GM19438 (cell line): ENCODE results near the gene NEGR1.
A peak's percentile ranks its signal among the peaks of the same experiment; 100 is the strongest.

Experiments used
- ATAC-seq: cut with Tn5 transposase; IDR thresholded peaks from one replicate; pipeline ENCODE4 v1.9.1; 2021; ENCODE audit warnings: low read depth; ENCODE audit not compliant: unreplicated experiment

Gene NEGR1

GRCh38 chr1:71796006-71796405 is 486.3 kb downstream of the NEGR1 start:
- no peak for ATAC-seq

DNA sequence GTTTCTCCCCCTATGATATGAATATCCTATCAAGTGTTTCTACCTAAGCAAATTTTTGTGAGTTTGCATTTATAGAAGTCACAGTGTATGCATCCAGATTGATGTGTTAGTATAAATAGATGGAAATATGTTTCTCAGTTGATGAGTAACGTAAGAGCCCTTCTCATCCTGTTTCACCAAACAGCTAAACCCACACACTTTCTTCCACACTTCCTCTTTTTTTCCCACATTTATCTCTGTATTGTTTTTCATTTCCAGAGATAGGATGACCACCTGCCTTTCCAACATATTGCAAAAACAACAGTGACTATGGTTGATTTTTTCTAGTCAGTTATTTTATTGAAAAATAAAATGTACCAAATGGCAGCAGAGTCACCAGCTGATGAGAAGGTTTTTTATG is 490.1 kb downstream of the NEGR1 start:
- no peak for ATAC-seq

GRCh38 chr1:71788113-71788512 is 494.2 kb downstream of the NEGR1 start:
- no peak for ATAC-seq

DNA sequence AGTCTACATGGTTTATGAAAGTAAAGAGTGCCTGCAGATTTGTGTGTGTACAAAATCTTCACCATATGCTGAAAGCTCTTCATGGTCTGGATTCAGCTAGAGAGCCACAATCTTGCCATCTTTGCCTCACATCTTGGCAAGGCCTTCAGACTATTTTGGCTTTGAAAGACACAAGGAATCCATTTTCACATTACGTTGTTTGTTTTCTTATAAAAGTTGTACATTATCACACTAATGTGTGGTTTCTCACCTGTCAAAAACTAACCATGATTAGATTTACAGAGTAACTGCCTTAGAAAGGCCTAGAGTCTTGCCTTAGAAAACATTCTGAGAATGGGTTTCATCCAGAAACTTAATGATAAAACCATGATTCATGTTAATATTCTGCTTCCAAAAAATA is 494.6 kb downstream of the NEGR1 start:
- no peak for ATAC-seq

GRCh38 chr1:71786218-71786617 is 496.1 kb downstream of the NEGR1 start:
- ATAC-seq = no peak

- ATAC-seq = no peak
These were observed 496.9 kb downstream of the NEGR1 start for GRCh38 chr1:71785450-71785849.

DNA sequence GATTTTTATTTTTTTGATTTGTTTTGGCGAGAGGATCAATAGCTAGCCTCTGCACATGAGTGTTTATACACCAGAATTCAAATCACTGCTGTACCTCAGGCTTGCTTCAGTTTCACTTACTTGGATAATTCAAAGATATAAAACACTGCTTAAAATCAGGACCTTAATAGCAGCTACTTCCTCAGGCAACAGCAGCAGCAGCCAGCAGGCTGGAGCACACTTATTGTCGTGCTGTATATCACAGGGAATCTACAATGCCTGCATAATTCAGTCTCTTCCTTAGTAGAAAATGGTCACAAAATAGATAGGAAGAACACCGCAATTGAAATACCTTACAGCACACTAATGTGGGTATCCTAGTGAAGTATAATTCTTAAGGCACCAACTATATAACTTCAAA is 497.3 kb downstream of the NEGR1 start:
- ATAC-seq = no peak

DNA sequence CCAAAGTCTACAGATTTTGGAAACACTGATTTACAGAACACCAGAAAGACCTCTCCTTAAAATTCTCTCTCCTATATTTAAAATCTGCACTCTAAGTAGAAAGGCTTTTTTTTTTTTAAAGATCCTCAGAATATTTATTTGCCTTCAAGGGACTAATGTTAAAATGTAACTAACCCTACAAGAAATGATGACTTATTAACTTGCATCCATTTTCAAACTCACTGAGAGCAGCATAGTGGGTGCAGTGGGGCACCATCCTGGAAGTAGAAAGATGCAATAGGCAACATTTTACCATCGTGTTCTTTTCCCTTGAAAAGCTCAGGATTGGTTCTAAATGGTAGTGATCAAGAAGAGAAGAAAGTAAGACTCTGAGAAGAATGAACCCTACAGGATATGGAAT is 498.1 kb downstream of the NEGR1 start:
- ATAC-seq = no peak

DNA sequence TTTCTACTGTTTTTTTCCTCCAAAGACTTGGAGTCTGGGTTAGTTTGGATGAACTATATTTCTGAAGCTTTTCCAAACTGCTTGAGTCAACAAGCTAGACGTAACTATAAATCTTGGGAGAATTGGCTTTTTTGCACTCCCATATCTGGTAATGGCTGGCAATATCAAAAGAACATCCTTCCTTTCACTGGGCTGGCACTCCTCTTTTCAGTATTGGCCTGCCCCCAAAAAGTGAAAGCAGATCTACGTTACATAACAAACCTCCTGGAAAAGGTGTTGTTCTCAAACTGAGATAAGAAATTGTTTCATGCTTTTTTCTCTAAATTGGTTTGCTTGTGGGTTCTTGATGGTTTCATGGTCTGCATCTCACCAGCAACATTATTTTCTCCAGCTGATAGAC is 499.3 kb downstream of the NEGR1 start:
- ATAC-seq = no peak

DNA sequence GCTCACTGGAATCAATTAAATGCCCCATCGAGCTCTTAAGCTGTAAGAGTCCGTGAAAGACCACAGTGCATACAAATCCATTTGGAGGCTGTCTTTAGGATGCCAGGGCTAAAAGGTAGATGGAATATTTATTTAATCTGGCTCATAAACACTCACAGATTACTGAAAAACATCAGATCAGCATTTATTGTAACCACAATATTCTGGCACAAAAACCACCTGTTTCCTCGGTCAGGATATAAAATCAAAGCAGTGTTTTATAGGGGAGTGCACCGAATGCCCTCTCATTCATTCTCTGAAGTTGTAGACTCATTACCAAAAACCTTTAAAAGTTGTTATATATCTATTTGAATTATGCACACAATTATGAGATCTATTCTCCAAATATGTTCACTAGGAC is 500.9 kb downstream of the NEGR1 start:
- no peak for ATAC-seq

- ATAC-seq = peak; percentile 40
These were observed 501.7 kb downstream of the NEGR1 start for GRCh38 chr1:71780681-71781080.

DNA sequence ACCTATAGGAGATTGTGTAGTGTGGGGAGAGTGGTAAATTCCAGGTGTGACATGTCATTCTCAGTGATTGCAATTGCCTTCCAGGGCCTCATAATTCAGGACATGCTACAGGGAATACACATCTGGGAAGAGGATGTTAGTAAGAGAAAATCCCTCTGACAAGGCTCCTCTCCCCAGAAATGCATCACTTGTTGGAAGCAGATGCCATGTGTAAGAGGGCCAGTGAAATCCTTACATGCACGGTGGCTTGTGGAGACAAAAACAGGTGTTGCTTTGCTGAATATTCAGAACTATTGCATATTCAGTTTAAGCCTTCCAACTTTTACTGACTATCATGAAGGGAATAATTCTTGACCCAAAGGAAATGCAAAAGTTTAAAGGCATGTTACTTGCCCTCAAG is 503.4 kb downstream of the NEGR1 start:
- ATAC-seq = no peak

DNA sequence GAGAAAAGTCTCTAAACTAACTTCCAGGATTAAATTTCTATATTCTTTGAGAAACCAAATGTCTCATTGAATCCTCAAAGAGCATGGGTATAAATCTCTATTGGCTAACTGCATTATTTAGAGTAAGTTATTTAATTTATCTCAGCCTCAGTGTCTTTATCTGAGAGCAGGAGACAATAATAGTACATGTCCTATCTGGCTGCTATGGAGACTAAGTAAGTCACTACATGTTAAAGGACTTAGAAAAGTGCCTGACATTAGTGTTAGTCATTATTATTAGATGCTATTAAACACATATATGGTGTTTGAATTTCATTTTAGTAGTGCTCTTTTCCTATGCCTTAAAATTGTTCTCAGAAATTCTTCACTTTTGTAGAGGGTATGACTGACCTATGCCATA is 505.2 kb downstream of the NEGR1 start:
- no peak for ATAC-seq

- no peak for ATAC-seq
These were observed 507.6 kb downstream of the NEGR1 start for GRCh38 chr1:71774705-71775104.

- no peak for ATAC-seq
These were observed 512.2 kb downstream of the NEGR1 start for GRCh38 chr1:71770121-71770520.

DNA sequence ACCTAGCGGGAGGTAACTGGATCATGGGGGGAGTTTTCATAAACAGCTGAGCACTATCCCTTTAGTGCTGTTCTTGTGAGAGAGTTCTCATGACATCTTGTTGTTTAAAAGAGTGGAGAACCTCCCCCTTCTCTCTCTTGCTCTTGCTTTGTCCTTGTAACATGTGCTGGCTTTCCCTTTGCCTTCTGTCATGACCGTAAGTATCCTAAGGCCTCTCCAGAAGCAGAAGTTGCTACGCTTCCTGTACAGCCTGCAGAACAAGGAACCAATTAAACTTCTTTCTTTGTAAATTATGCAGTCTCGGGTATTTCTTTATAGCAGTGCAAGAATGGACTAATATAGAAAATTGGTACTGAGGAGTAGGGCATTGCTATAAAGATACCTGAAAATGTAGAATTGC is 515.6 kb downstream of the NEGR1 start:
- no peak for ATAC-seq

DNA sequence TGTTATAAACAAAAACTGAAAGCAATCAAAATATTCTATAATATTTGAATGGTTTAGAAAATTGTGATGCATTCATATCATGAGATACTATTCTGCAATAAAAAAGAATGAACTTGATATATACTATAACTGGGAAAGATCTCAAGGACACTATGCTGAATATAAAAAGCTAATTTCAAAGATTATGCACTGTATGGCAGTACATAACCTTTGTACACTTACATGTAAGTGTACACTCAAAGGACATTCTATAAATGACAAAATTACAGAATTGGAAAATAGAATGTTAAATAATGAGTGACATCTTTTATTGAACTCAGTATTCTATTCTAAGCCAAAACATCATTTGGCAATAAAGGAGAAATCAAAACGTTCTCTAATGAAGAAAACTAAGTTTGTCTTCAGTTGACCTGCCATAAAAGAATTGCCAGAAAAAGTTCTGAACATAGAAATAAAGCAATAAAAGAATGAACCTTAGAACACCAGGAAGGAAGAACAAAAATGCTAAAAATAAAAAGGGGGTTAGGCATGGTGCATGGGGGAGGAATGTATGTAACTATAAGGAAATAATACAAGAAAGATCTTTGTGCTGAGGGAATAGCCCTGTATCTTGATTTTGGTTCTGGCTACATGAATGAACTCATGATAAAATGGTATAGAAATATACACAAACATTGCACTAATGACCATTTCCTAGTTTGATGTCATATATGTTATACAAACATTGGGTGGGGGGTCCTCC is 519.7 kb downstream of the NEGR1 start:
- ATAC-seq = no peak

DNA sequence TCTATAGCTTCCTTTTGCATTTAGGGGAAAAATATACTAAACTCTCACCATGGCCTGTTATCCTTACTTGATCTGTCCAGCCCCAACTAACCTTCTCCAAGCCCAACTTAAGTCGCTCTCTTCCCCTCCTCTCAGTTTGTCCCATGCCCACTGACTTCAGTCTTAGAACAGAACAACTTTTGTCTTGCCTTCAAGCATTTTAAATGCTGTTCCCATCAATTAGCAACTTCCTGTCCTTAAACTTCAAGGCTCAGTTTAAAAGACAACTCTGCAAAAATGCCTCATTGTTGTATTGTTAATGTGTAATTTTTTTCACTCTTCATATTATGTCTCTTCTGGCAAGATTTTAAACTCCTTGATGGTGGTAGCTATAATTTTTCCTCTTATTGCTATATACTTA is 526.9 kb downstream of the NEGR1 start:
- no peak for ATAC-seq

- no peak for ATAC-seq
These were observed 528.6 kb downstream of the NEGR1 start for GRCh38 chr1:71753746-71754145.

DNA sequence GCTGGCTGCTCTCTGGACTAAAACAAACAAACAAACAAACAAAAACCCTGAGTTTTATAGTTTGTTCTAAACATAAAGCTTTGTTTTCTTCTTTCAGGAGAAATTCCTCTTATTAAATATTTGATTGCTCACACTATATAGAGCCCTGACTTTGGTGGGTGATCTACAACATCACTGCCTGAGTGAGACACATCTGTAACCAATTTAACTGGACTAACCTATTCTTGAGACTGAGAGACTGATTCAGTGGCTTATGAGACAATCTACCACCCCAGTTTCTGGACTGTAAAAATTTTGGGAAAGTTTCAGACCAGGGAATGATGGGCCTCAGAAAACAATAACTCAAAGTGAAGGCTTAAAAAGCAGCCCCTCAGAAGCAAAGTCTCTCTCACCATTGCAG is 537.0 kb downstream of the NEGR1 start:
- ATAC-seq = no peak

GRCh38 chr1:71743862-71744261 is 538.5 kb downstream of the NEGR1 start:
- ATAC-seq = no peak

DNA sequence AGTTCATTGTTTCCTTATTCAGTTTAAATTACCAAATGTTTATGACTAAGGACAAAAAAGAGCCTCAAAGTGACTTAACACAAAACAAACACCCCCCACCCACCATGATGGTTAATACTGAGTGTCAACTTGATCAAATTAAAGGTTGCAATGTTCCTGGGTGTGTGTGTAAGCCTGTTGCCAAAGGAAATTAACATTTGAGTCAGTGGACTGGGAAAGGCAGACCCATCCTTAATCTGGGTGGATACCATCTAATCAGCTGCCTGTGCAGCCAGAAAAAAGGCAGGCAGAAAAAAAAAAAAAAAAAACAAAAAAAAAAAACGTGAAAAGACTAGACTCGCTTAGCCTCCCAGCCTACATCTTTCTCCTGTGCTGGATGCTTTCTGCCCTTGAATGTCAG is 543.4 kb downstream of the NEGR1 start:
- ATAC-seq = no peak

DNA sequence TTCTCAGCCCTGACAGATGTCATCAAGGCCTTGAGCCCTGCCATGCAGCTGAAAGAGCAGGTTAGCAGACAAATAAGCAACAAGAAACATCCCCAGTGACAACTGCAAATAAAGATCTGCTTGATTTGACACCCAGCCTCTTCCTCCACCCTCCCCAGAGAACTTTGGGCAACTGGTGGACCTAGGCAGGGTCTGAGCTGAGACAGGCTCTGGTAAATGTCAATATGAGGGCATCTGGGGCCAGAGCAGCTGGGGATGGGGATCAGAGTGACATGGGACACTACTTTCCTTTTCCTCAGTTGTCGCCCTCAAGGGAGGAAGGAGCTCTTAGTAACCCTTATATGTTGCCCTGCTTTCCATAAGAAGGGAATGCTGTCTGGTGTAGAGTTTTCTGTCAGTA is 544.1 kb downstream of the NEGR1 start:
- ATAC-seq = no peak
